Measurements from ENCODE around the gene DDB1. TPM values are rescaled to one million over a fixed set of nuclear protein-coding genes. Genes with fewer than 3 reads are reported as not detected.

DDB1 gene
- total RNA-seq, 2 donors from 2014 or later = 118 to 133 TPM

- Histone ChIP-seq H3K9me3 (no peaks in the 10 kb centered on the region), H3K27me3 (no peaks in the 10 kb centered on the region), H3K36me3 (no peaks in the 10 kb centered on the region), H3K4me3 (no peak overlapping the region), H3K4me1 (peaks cover 0 to 7% of the 10 kb centered on the region in 2 donors), H3K27ac (no peak overlapping the region)
- no peak for TF ChIP-seq CTCF (IDR thresholded peaks at IDR 0.05)
- no peak for DNase-seq (ENCODE audit: low spot score)
Measured at GRCh38 chr11:61279934-61280659, 52.8 kb downstream of the DDB1 start.

GRCh38 chr11:61278001-61278470 is 54.9 kb downstream of the DDB1 start:
- Histone ChIP-seq H3K4me3 (no peak overlapping the region), H3K27me3 (no peaks in the 10 kb centered on the region), H3K27ac (no peak overlapping the region), H3K9me3 (no peaks in the 10 kb centered on the region), H3K36me3 (no peaks in the 10 kb centered on the region), H3K4me1 (peaks cover 0 to 7% of the 10 kb centered on the region in 2 donors)
- DNase-seq (ENCODE audit: low spot score) = no peak
- no peak for TF ChIP-seq CTCF (IDR thresholded peaks at IDR 0.05)

GRCh38 chr11:61277186-61278000 is 55.5 kb downstream of the DDB1 start:
- Histone ChIP-seq H3K4me1 (peaks cover 0 to 7% of the 10 kb centered on the region in 2 donors), H3K4me3 (no peak overlapping the region), H3K27me3 (no peaks in the 10 kb centered on the region), H3K36me3 (no peaks in the 10 kb centered on the region), H3K9me3 (no peaks in the 10 kb centered on the region), H3K27ac (no peak overlapping the region)
- DNase-seq (ENCODE audit: low spot score) = no peak
- TF ChIP-seq CTCF (IDR thresholded peaks at IDR 0.05) = no peak

- no peaks in the 10 kb centered on the region for H3K4me1 ChIP-seq
- H3K9me3 ChIP-seq = no peaks in the 10 kb centered on the region
- no peaks in the 10 kb centered on the region for H3K27me3 ChIP-seq
- DNase-seq (ENCODE audit: low spot score) = no peak
- no peaks in the 10 kb centered on the region for H3K36me3 ChIP-seq
- TF ChIP-seq CTCF (IDR thresholded peaks at IDR 0.05) = no peak
- no peak overlapping the region for H3K4me3 ChIP-seq
- H3K27ac ChIP-seq = no peak overlapping the region
Measured at GRCh38 chr11:61275191-61275590, 57.7 kb downstream of the DDB1 start.

- DNase-seq (ENCODE audit: low spot score) = no peak
- no peak for TF ChIP-seq CTCF (IDR thresholded peaks at IDR 0.05)
- no peak overlapping the region for H3K4me3 ChIP-seq
- no peak overlapping the region for H3K27ac ChIP-seq
- H3K4me1 ChIP-seq = no peaks in the 10 kb centered on the region
- no peaks in the 10 kb centered on the region for H3K9me3 ChIP-seq
- no peaks in the 10 kb centered on the region for H3K36me3 ChIP-seq
- H3K27me3 ChIP-seq = no peaks in the 10 kb centered on the region
Measured at GRCh38 chr11:61274084-61274483, 58.8 kb downstream of the DDB1 start.
